Activated naive CD4-positive, alpha-beta T cell treated with anti-CD3 and anti-CD28 coated beads, Interleukin-2, amount 50 U/mL, for 24 hours (primary cell): ENCODE data around the gene ACP7.
A peak's percentile ranks its signal among the peaks of the same experiment; 100 is the strongest.
"Not testable (repeated sequence)": the region's sequence is repeated elsewhere in the genome, so short reads cannot be mapped to it uniquely, and the experiment has no call there.

Source experiments
- H3K27ac Mint-ChIP-seq: one replicate; pipeline ENCODE4 v1.8.0; 2021; ENCODE audit warnings: mild to moderate bottlenecking, mixed read lengths
- H3K27me3 Mint-ChIP-seq: one replicate; pipeline ENCODE4 v1.8.0; 2021; ENCODE audit warnings: mixed read lengths
- H3K36me3 Mint-ChIP-seq: one replicate; pipeline ENCODE4 v1.8.0; 2021; ENCODE audit warnings: mixed read lengths
- H3K4me1 Mint-ChIP-seq: one replicate; pipeline ENCODE4 v1.8.0; 2021; ENCODE audit warnings: mixed read lengths
- H3K4me3 Mint-ChIP-seq: one replicate; pipeline ENCODE4 v1.8.0; 2021; ENCODE audit warnings: mild to moderate bottlenecking, mixed read lengths
- H3K9me3 Mint-ChIP-seq: one replicate; pipeline ENCODE4 v1.8.0; 2021; ENCODE audit warnings: mixed read lengths

ACP7 gene

GRCh38 chr19:39087907-39088686 lies 3.9 kb downstream of the ACP7 start:
- H3K4me3 Mint-ChIP-seq, result no peak overlapping the region
- H3K27me3 Mint-ChIP-seq, result peaks cover 20% of the 10 kb centered on the region
- H3K27ac Mint-ChIP-seq, result peak overlapping the region; percentile 51
- no peaks in the 10 kb centered on the region for H3K36me3 Mint-ChIP-seq
- H3K9me3 Mint-ChIP-seq, result no peaks in the 10 kb centered on the region
- H3K4me1 Mint-ChIP-seq, result peaks cover 7% of the 10 kb centered on the region

- not testable (repeated sequence) for H3K4me1 Mint-ChIP-seq, H3K27ac Mint-ChIP-seq, H3K9me3 Mint-ChIP-seq, H3K36me3 Mint-ChIP-seq, H3K4me3 Mint-ChIP-seq
- peaks cover 16% of the 10 kb centered on the region for H3K27me3 Mint-ChIP-seq
Measured at GRCh38 chr19:39090016-39090415, 5.8 kb downstream of the ACP7 start.

- Mint-ChIP-seq H3K27ac (no peak overlapping the region), H3K27me3 (peaks cover 8% of the 10 kb centered on the region), H3K9me3 (no peaks in the 10 kb centered on the region)
Measured at GRCh38 chr19:39090881-39091280, 6.7 kb downstream of the ACP7 start.

GRCh38 chr19:39095799-39096540 lies 11.8 kb downstream of the ACP7 start:
- H3K27me3 Mint-ChIP-seq, result peaks cover 21% of the 10 kb centered on the region
- H3K4me3 Mint-ChIP-seq, H3K9me3 Mint-ChIP-seq, H3K4me1 Mint-ChIP-seq, H3K36me3 Mint-ChIP-seq, H3K27ac Mint-ChIP-seq: not testable (repeated sequence)

More at GRCh38 chr19:39090881-39091280, 6.7 kb downstream of the ACP7 start:
- Mint-ChIP-seq H3K4me1 (no peaks in the 10 kb centered on the region), H3K4me3 (no peak overlapping the region), H3K36me3 (no peaks in the 10 kb centered on the region)

GRCh38 chr19:39097299-39097698 lies 13.1 kb downstream of the ACP7 start:
- Mint-ChIP-seq H3K27ac (no peak overlapping the region), H3K4me1 (no peaks in the 10 kb centered on the region), H3K9me3 (no peaks in the 10 kb centered on the region), H3K4me3 (no peak overlapping the region), H3K27me3 (peaks cover 21% of the 10 kb centered on the region), H3K36me3 (no peaks in the 10 kb centered on the region)

- no peak overlapping the region for H3K27ac Mint-ChIP-seq
Measured at GRCh38 chr19:39097721-39098120, 13.6 kb downstream of the ACP7 start.

GRCh38 chr19:39098365-39099269 lies 14.4 kb downstream of the ACP7 start:
- no peaks in the 10 kb centered on the region for H3K4me1 Mint-ChIP-seq
- no peak overlapping the region for H3K27ac Mint-ChIP-seq
- H3K9me3 Mint-ChIP-seq, result no peaks in the 10 kb centered on the region
- no peaks in the 10 kb centered on the region for H3K36me3 Mint-ChIP-seq
- no peak overlapping the region for H3K4me3 Mint-ChIP-seq
- H3K27me3 Mint-ChIP-seq, result peaks cover 18% of the 10 kb centered on the region

More at GRCh38 chr19:39097721-39098120, 13.6 kb downstream of the ACP7 start:
- H3K27me3 Mint-ChIP-seq, result peaks cover 21% of the 10 kb centered on the region
- H3K4me3 Mint-ChIP-seq, result no peak overlapping the region
- no peaks in the 10 kb centered on the region for H3K36me3 Mint-ChIP-seq
- H3K4me1 Mint-ChIP-seq, result no peaks in the 10 kb centered on the region
- H3K9me3 Mint-ChIP-seq, result no peaks in the 10 kb centered on the region

GRCh38 chr19:39099341-39099740 lies 15.2 kb downstream of the ACP7 start:
- Mint-ChIP-seq H3K27me3 (peaks cover 16% of the 10 kb centered on the region), H3K27ac (no peak overlapping the region), H3K4me1 (no peaks in the 10 kb centered on the region), H3K36me3 (no peaks in the 10 kb centered on the region), H3K4me3 (no peak overlapping the region), H3K9me3 (no peaks in the 10 kb centered on the region)

- no peak overlapping the region for H3K4me3 Mint-ChIP-seq
- peaks cover 16% of the 10 kb centered on the region for H3K27me3 Mint-ChIP-seq
- no peak overlapping the region for H3K27ac Mint-ChIP-seq
- no peaks in the 10 kb centered on the region for H3K36me3 Mint-ChIP-seq
- H3K4me1 Mint-ChIP-seq, result no peaks in the 10 kb centered on the region
- H3K9me3 Mint-ChIP-seq, result no peaks in the 10 kb centered on the region
Measured at GRCh38 chr19:39100500-39101166, 16.5 kb downstream of the ACP7 start.

- Mint-ChIP-seq H3K27ac (no peak overlapping the region), H3K36me3 (no peaks in the 10 kb centered on the region), H3K9me3 (no peaks in the 10 kb centered on the region), H3K4me1 (no peaks in the 10 kb centered on the region), H3K27me3 (peaks cover 6% of the 10 kb centered on the region), H3K4me3 (no peak overlapping the region)
Measured at GRCh38 chr19:39103151-39103550, 19.0 kb downstream of the ACP7 start.

- peaks cover 2% of the 10 kb centered on the region for H3K27me3 Mint-ChIP-seq
- H3K9me3 Mint-ChIP-seq, result no peaks in the 10 kb centered on the region
- no peaks in the 10 kb centered on the region for H3K36me3 Mint-ChIP-seq
- no peak overlapping the region for H3K27ac Mint-ChIP-seq
- no peak overlapping the region for H3K4me3 Mint-ChIP-seq
- H3K4me1 Mint-ChIP-seq, result no peaks in the 10 kb centered on the region
Measured at GRCh38 chr19:39104186-39104596, 20.0 kb downstream of the ACP7 start.

- Mint-ChIP-seq H3K4me1 (peaks cover 6% of the 10 kb centered on the region), H3K27me3 (no peaks in the 10 kb centered on the region), H3K27ac (no peak overlapping the region), H3K36me3 (no peaks in the 10 kb centered on the region), H3K4me3 (no peak overlapping the region), H3K9me3 (no peaks in the 10 kb centered on the region)
Measured at GRCh38 chr19:39106194-39106593, 22.0 kb downstream of the ACP7 start.

GRCh38 chr19:39109641-39110040 lies 25.5 kb downstream of the ACP7 start:
- Mint-ChIP-seq H3K36me3 (no peaks in the 10 kb centered on the region), H3K4me1 (peaks cover 6% of the 10 kb centered on the region), H3K27me3 (no peaks in the 10 kb centered on the region), H3K9me3 (no peaks in the 10 kb centered on the region), H3K27ac (no peak overlapping the region), H3K4me3 (no peak overlapping the region)

- no peaks in the 10 kb centered on the region for H3K9me3 Mint-ChIP-seq
- peaks cover 6% of the 10 kb centered on the region for H3K4me1 Mint-ChIP-seq
- no peak overlapping the region for H3K4me3 Mint-ChIP-seq
- peak overlapping the region; percentile 41 for H3K27ac Mint-ChIP-seq
- H3K36me3 Mint-ChIP-seq, result no peaks in the 10 kb centered on the region
- H3K27me3 Mint-ChIP-seq, result no peaks in the 10 kb centered on the region
Measured at GRCh38 chr19:39110263-39110967, 26.2 kb downstream of the ACP7 start.
